GM12891 (cell line): ENCODE results near the gene PSMD4.

Experiments
- POLR2A ChIP-seq: IDR thresholded peaks from 2 replicates; pipeline ENCODE4 v1.6.1; 2011; ENCODE audit warnings: low read depth, low read length, control low read depth
- POLR2AphosphoS5 ChIP-seq: IDR thresholded peaks from 2 replicates; pipeline ENCODE4 v1.6.1; 2011; ENCODE audit warnings: low read depth, low read length, control low read depth
- TAF1 ChIP-seq: IDR thresholded peaks from 2 replicates; pipeline ENCODE4 v1.6.1; 2011; ENCODE audit warnings: low read depth, low read length, control low read depth

DNA sequence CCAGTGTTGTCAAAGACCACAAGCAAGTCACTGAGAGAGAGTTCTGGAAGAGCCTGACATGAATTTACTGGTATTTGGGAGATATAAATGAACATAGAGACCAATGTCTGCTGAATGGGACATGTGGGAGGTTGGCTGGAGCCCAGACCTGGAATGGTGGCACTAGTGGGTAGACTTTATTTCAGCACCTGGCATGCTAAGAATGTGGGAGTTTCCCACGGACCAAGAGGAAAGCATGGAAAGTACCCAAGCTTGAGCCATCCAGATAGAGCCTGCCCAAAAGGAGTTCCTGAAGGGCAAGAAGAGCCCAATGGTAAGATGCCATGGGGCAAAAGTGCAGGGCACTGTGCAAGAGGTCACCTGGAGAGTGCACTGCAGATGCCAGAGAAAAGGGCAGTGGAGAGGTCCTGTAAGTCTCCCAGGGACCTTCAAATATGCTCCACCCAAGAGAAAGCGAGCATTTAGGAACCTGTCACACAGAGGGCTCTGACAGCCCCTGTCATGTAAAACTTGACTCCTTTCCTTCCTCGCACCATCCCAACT, 19.5 kb downstream of the PSMD4 start:
- no peak for TF ChIP-seq POLR2A
- TF ChIP-seq POLR2AphosphoS5: no peak
- no peak for TF ChIP-seq TAF1
